ENCODE measurements around the gene KDM2A. TPM values are rescaled to one million over a fixed set of nuclear protein-coding genes. Genes with fewer than 3 reads are reported as not detected.

KDM2A gene
- total and polyA plus RNA-seq, 2 donors (not counting 3 experiments of a cell fraction or from before 2014, with no cell fraction given): 72.2 to 79.5 TPM

GRCh38 chr11:67253872-67254624 is 135.0 kb downstream of the KDM2A start:
- CTCF ChIA-PET: interaction anchor here (1.1 to 2.8 kb wide), 6 partner anchors 8 to 129 kb away, joined by 3 to 30 read pairs (median 6); partner anchors contain the start of gene ANKRD13D
- Histone ChIP-seq H3K27ac (ENCODE audit: insufficient read depth, low read depth, low read length) (no peak overlapping the region), H3K4me2 (ENCODE audit: insufficient read depth, low read length) (no peak overlapping the region), H3K36me3 (ENCODE audit: control insufficient read depth in 2 of 2, extremely low read depth in 1 of 2, insufficient read depth in 2 of 2, low read length in 2 of 2) (peaks cover 60 to 62% of the 10 kb centered on the region in 2 experiments), H3K4me1 (ENCODE audit: control insufficient read depth, extremely low read depth, insufficient read depth, low read length) (no peaks in the 10 kb centered on the region), H2AFZ (ENCODE audit: low read depth, low read length) (no peak overlapping the region), H3K9me3 (replicated peaks; ENCODE audit: control insufficient read depth, insufficient read depth, low read length) (no peaks in the 10 kb centered on the region), H3K4me3 (replicated peaks in 1 of 3; ENCODE audit: insufficient read depth in 1 of 3, low read depth in 1 of 3, low read length in 3 of 3) (no peak overlapping the region), H3K27me3 (ENCODE audit: control insufficient read depth in 2 of 2, insufficient read depth in 2 of 2, low read length in 2 of 2) (no peaks in the 10 kb centered on the region), H3K9me1 (replicated peaks; ENCODE audit: control insufficient read depth, extremely low read depth, insufficient read depth, low read length) (no peaks in the 10 kb centered on the region), H4K20me1 (replicated peaks; ENCODE audit: control insufficient read depth, extremely low read depth, insufficient read depth, low read length) (no peaks in the 10 kb centered on the region), H3K9ac (replicated peaks; ENCODE audit: extremely low read depth, insufficient read depth, low read length) (no peak overlapping the region), H3K79me2 (ENCODE audit: control insufficient read depth, insufficient read depth, low read length) (no peaks in the 10 kb centered on the region)
- BruUV-seq (replicated peaks): no TSS peak
- DNase-seq (ENCODE audit: low read depth, low spot score) (no peak), FAIRE-seq (no peak)
- dilution Hi-C loops (cut with MboI; ENCODE audit: extremely low pct_ligation_motif_present, low sequenced_read_pairs) (no loop called here), intact Hi-C loops (cut with micrococcal nuclease) (no loop called here)
- POLR2A ChIA-PET: no interaction called here
- TF ChIP-seq JUN (IDR thresholded peaks at IDR 0.05; ENCODE audit: borderline replicate concordance, insufficient read depth, insufficient read length, low read depth): no peak
- TF ChIP-seq POLR2AphosphoS5 (IDR thresholded peaks at IDR 0.05; ENCODE audit: insufficient read depth, low read depth, low read length): peak; percentile 9

GRCh38 chr11:67254798-67255197 is 135.7 kb downstream of the KDM2A start:
- Histone ChIP-seq H3K9me3 (replicated peaks; ENCODE audit: control insufficient read depth, insufficient read depth, low read length) (no peaks in the 10 kb centered on the region), H3K4me3 (replicated peaks in 1 of 3; ENCODE audit: insufficient read depth in 1 of 3, low read depth in 1 of 3, low read length in 3 of 3) (no peak overlapping the region), H3K27me3 (ENCODE audit: control insufficient read depth in 2 of 2, insufficient read depth in 2 of 2, low read length in 2 of 2) (no peaks in the 10 kb centered on the region), H3K9ac (replicated peaks; ENCODE audit: extremely low read depth, insufficient read depth, low read length) (no peak overlapping the region), H3K9me1 (replicated peaks; ENCODE audit: control insufficient read depth, extremely low read depth, insufficient read depth, low read length) (no peaks in the 10 kb centered on the region), H3K4me1 (ENCODE audit: control insufficient read depth, extremely low read depth, insufficient read depth, low read length) (no peaks in the 10 kb centered on the region), H3K4me2 (ENCODE audit: insufficient read depth, low read length) (no peak overlapping the region), H3K36me3 (ENCODE audit: control insufficient read depth in 2 of 2, extremely low read depth in 1 of 2, insufficient read depth in 2 of 2, low read length in 2 of 2) (peaks cover 53 to 61% of the 10 kb centered on the region in 2 experiments), H2AFZ (ENCODE audit: low read depth, low read length) (no peak overlapping the region), H4K20me1 (replicated peaks; ENCODE audit: control insufficient read depth, extremely low read depth, insufficient read depth, low read length) (no peaks in the 10 kb centered on the region), H3K27ac (ENCODE audit: insufficient read depth, low read depth, low read length) (no peak overlapping the region), H3K79me2 (ENCODE audit: control insufficient read depth, insufficient read depth, low read length) (no peaks in the 10 kb centered on the region)
- TF ChIP-seq POLR2AphosphoS5 (IDR thresholded peaks at IDR 0.05; ENCODE audit: insufficient read depth, low read depth, low read length) (peak; percentile 4), MYC (IDR thresholded peaks at IDR 0.05; ENCODE audit: low read depth, low read length) (no peak)
- dilution Hi-C loops (cut with MboI; ENCODE audit: extremely low pct_ligation_motif_present, low sequenced_read_pairs): no loop called here
- POLR2A ChIA-PET: interaction anchor here (1.1 kb wide), 1 partner anchor 63 kb away, joined by 3 read pairs; no protein-coding TSS in a partner anchor
- DNase-seq (ENCODE audit: low read depth, low spot score) (no peak), FAIRE-seq (no peak)
- intact Hi-C loops (cut with micrococcal nuclease): no loop called here
- CTCF ChIA-PET: interaction anchor here (1.9 to 2.8 kb wide), 4 partner anchors 8 to 128 kb away, joined by 5 to 30 read pairs (median 11); no protein-coding TSS in a partner anchor
- BruUV-seq (replicated peaks): no TSS peak
